GM19452 (cell line): Measurements from ENCODE around the gene ALX4.

Experiments
- ATAC-seq: cut with Tn5 transposase; IDR thresholded peaks from one replicate; pipeline ENCODE4 v1.9.1; 2021; ENCODE audit not compliant: unreplicated experiment

Gene ALX4

GRCh38 chr11:44269369-44270351, 40.3 kb downstream of the ALX4 start:
- ATAC-seq: no peak

GRCh38 chr11:44268614-44269080, 41.3 kb downstream of the ALX4 start:
- ATAC-seq: no peak

- ATAC-seq: no peak
Measured at GRCh38 chr11:44267750-44268613, 42.0 kb downstream of the ALX4 start.

DNA sequence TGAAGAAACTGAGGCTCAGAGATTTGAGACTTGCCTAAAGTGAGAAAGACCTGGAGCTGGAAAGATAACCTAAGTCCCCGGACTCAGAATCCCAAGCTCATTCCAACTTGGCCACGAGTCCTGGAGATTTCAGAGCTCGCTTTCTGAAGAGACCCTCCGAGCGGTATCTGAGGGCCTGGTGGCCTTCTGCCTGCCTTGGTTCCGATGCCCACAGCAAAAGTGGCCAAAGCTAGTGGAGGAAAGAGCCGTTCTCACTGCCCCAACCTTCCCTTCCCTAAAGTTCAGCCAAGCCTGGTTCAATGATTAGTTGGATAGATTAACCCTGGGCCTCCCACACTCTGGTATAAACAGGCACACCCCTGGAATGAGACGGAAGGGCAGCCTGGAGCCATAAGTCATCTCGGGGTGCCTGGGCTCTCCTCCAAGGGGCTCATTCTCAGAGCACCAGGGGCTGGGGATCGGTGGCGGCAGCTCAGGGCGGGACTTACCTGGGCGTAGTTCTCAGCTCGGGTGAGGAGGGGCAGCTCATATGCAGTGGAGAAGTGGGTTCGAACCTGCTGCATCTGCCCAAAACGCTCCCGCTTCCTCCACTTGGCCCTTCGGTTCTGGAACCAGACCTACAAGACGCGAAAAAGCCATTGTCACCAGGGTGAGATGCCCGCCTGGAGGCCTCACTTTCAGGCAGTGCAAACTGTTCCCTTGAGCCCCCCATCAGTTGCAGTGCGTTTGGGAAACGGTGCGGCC, 42.8 kb downstream of the ALX4 start:
- no peak for ATAC-seq

DNA sequence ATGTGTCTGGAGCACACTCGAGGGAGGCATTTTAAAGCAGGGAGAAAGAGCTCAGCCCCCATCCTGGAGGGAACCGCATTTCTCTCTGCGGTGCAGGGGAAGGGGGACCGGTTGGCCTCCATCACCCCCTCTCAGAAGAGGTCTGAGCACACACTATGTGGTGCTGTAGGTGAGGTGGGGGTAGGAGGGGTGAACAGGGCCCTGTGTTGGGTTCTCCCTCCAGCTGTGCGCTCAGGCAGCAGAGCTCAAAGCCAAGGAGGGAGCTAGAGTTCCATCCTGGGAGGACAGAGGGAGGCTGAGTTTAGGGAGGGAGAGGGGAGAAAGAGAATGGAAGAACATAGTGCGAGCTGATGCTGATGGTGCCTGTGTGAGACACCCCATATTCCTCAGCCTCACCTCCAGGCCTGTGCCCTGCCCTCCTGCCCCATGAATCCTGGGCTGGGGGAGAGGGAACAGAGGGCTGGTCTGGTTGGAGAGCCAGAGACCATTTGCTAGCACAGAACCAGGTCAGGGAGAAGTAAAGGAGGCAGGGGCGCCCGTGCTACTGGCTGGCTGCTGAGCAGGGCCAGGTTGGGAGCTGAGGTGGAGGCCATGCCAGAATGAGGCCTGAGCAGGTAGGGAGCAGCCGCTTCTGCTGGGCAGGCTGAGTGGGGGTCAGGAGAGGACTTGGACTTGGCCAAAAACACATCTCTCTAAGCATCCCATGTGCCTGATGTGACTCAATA, 43.7 kb downstream of the ALX4 start:
- ATAC-seq: no peak

DNA sequence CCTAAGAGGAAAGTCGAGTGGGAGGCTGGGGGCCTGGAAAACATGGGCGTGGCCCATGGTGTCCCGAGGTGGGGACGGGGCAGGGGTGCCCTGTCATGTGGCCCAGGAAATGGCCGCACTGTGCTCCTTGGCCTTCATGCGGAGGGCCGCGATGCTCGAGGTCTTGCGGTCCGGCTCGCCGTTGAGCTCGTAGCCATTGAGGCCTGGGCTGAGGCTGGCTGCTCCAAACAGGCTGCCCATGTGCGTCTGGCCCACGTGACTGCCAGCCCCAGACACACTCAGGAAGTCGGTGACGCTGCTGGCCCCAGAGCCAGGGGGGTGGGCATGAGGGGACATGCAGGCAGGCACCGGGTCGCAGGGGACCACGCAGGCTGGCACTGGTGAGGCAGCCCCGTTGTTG, 45.2 kb downstream of the ALX4 start:
- no peak for ATAC-seq

DNA sequence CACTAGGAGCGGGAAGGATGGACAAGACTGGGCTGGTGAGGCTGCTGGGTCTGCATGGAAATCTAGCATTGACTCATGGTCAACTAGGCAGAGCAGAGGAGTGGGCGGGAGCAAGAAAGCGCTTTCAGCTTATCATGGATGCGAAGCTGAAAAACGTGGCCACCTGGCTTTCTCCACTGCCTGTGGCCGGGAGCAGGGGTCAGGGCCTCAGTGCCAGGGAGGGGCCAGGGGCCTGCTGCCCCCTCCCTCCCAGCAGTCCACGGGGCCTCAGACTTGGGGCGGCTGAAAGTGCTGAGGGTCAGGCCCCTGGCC, 45.5 kb downstream of the ALX4 start:
- ATAC-seq: no peak

DNA sequence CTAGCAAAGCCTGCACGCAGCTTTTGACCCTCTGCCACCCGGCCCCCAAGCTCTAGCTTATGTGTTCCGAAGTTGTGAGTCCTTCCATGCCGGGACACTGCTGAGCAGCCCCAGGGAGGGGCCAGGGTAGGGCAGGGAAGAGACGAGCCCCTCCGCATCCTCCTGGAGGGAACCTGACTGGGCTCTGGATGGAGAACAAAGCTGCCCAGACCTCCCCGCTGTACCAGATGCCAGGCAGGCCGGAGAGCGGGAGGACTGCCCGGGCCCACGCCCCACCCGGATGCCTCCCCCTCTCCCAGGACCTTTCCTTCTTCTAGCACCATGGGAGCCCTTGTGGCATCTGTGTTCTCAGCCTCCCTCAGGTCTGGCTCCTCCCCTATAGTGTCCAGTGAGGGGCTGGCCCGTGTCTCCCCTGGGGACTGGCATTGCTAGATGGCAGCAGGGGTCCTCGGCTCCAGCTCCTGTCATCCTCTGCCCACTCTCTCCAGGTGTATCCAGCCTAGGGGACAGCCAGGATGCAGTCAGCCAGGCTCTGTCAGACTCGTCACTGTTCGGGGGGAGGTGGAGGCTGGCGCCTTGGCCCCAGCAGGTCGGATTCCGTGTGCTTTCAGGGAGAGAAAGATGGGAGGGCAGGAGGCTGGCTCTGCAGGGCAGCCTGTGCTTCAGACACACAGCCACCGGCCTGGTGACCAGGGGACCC, 46.1 kb downstream of the ALX4 start:
- no peak for ATAC-seq

- ATAC-seq: no peak
Measured at GRCh38 chr11:44261800-44262591, 47.9 kb downstream of the ALX4 start.

DNA sequence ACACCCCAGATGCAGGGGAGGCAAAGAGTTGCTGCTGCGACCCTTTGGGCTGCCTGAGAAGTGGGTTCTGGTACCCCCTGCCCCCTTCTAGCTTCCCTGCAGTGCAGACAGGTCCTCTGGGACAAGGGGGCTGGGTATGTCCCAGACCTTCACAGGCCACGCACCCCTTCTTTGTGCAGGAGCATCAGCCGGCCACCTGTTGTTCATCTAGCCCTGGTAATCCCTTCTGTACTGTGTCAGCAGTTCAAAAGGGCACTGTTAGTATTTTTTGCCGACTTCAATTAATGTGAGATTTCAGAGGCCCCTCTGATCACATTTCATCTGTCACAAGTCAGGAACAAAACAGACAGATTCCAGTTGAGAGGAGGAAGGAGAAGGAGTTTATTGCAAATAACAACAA, 49.9 kb downstream of the ALX4 start:
- no peak for ATAC-seq

DNA sequence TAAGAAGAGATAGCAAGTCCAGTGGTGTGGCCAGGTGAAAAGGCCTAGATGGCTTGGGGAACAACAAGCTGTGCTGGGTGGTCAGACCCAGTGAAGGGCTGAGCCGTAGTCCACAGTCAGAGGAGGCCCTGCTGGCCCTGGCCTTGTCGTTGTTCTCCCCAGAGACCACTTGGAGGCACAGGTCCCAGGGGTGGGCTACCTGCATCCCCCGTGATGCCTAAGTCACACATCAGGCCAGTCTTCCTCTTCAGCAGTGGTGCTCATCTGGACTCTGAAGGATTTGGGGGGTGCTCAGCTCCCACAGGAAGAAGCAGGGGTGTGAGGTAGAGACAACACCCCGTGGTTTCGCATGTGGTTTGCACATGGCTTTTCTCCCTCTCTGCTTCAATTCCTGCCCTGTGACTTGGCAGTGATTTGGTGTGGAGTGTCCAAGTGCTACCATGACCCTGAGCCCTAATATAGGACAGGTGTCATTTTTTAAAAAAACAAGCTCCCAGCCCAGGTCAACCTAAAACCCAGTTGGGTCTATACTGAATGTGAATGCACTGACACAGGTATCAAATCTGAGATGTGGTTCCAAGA, 51.0 kb downstream of the ALX4 start:
- ATAC-seq: no peak

DNA sequence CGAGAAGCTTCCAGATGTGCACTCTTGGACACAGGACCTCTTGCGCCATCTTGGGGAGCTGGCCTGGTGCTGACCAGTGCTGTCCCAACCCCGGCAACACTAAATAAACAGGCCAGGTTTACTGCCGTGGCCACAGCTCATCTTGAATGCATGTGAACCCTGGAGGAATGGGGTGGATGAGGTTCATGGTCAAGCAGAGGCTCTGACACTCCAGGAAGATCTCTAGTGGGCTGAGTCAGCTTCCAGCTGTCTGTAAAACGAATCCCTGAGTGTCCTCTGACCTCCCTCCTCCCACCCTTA, 51.8 kb downstream of the ALX4 start:
- ATAC-seq: no peak

GRCh38 chr11:44257338-44258189, 52.4 kb downstream of the ALX4 start:
- ATAC-seq: no peak

DNA sequence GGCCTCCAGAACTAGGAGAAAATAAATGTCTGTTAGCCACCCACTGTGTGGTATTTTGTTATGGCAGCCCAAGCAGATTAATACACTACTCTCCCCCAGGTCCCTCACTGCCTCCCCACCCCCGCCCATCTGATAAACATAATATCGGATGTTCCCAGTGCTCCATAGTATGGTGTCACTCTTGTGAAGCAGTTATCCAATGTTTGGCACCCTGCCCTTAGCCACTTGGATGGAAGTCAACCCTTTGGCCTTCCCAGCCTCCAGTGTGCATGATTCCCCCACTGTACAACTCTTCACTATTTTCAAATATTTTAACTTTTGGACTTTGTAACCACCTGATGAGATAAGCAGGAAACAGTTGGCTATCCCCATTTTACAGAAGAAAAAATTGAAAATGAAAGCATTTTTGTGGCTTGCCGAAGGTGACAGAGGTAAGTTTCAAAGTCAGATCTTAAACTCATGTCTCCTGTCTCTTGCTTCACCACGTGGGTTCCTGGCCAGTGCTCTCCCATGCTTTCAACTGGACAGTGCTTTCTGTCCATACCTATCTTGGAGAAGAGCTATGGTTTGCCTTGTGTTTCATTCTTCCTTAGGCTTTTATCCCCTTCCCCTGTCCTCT, 53.2 kb downstream of the ALX4 start:
- ATAC-seq: no peak

- ATAC-seq: no peak
Measured at GRCh38 chr11:44255406-44256071, 54.4 kb downstream of the ALX4 start.

- ATAC-seq: no peak
Measured at GRCh38 chr11:44252999-44253602, 56.8 kb downstream of the ALX4 start.

DNA sequence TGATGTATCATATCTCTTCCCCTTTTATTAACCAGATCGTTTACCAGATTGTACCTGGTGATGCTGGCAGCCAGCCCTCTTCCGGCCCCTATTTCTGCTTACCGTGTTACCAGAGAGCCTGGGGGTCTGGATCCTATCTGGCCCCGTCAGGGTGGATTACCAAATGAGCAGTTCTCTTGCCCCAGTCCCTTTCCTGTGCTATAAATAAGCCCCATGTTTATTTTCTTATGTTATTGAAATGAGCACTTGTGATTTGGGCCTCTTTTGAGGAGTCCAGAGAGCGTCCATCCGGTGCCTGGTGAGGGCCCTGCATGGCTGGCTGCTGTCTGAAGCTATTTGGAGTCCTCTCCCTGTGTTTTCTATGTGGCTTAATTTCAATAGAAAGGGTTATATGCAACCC, 59.5 kb downstream of the ALX4 start:
- no peak for ATAC-seq
